Esophagus muscularis mucosa (tissue), 4 donors: ENCODE measurements around the gene SMPD3.

ENCODE experiments used
- EP300 ChIP-seq: sonication (generic); formaldehyde crosslinking; IDR thresholded peaks from one replicate; pipeline ENCODE4 v1.6.1; 2017; ENCODE audit warnings: antibody characterized with exemption
- POLR2AphosphoS5 ChIP-seq, 2 donors: sonication (generic); formaldehyde crosslinking; IDR thresholded peaks; one replicate each; pipeline ENCODE4 v1.6.1; 2017; ENCODE audit warnings: antibody characterized with exemption in 2 of 2
- TF ChIP-seq, protein P1 (sequence below), 3 experiments: fragments of 200-600 bp in 2 of 3; fragments of 450-650 bp in 1 of 3; sonication (generic) in 2 of 3; IDR thresholded peaks; one replicate each; pipeline ENCODE4 v1.5.1; 2017 to 2019; ENCODE audit warnings: antibody characterized with exemption in 3 of 3, mild to moderate bottlenecking in 2 of 3, moderate library complexity in 1 of 3

DNA sequence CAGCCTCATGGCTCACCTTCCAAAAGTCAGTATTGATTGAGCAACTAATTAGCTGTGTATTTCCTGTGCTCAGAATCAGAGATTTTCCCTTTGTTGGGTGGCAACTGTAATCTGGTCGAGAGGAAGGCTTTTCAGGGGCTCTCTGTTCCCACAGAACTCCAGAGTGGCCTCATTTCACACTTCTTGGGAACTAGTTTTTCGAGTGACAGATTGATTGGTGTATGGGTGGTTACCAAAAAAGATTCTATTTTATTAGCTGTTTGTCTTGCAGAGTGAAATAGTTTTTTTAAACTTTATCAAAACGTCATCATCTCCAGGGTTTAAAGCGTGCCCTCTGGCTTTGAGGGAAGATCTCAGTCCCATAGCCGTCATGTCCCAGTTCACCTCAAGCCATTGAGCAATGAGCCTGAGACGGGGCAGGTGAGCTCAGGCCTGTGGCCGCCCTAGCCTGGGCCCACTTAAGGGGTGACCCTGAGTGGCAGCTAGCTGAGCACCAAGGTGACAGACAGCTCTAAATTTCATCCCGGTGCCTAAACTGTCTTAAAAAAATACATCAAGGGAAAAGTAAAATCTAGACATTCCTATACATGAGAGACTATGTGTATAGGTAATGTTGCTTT is 53.0 kb downstream of the SMPD3 start:
- TF ChIP-seq, protein P1, sequence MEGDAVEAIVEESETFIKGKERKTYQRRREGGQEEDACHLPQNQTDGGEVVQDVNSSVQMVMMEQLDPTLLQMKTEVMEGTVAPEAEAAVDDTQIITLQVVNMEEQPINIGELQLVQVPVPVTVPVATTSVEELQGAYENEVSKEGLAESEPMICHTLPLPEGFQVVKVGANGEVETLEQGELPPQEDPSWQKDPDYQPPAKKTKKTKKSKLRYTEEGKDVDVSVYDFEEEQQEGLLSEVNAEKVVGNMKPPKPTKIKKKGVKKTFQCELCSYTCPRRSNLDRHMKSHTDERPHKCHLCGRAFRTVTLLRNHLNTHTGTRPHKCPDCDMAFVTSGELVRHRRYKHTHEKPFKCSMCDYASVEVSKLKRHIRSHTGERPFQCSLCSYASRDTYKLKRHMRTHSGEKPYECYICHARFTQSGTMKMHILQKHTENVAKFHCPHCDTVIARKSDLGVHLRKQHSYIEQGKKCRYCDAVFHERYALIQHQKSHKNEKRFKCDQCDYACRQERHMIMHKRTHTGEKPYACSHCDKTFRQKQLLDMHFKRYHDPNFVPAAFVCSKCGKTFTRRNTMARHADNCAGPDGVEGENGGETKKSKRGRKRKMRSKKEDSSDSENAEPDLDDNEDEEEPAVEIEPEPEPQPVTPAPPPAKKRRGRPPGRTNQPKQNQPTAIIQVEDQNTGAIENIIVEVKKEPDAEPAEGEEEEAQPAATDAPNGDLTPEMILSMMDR (IDR thresholded peaks at IDR 0.05): no peak
- TF ChIP-seq EP300 (no peak), POLR2AphosphoS5 (IDR thresholded peaks at IDR 0.05) (no peak)
